Embryonic facial prominence (tissue), 1 donor: ENCODE data around the gene PLCL2.

ENCODE experiments used
- DNase-seq: peaks from one replicate; pipeline ENCODE4 v3.0.0-alpha.2; 2016; ENCODE audit errors: extremely low spot score

The PLCL2 gene

DNA sequence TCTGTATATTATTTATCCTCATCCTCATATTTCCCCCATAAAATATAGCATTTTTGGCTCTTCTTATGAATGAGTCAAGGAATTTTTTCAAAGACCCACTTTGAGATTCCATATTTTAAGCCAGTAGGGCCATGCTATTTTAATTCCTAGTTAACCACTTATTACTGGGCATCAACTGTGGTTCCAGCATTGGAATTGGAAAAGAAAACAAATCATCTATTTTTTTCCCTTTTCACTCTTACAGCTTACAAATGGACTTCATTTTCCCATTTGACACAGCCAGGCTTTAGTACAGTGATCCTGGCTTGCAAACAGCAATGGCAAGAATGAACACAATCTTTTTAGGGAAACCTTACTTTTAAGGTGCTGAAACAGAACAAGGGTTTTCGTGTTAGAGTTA, 19.4 kb upstream of the PLCL2 start:
- no peak for DNase-seq

DNA sequence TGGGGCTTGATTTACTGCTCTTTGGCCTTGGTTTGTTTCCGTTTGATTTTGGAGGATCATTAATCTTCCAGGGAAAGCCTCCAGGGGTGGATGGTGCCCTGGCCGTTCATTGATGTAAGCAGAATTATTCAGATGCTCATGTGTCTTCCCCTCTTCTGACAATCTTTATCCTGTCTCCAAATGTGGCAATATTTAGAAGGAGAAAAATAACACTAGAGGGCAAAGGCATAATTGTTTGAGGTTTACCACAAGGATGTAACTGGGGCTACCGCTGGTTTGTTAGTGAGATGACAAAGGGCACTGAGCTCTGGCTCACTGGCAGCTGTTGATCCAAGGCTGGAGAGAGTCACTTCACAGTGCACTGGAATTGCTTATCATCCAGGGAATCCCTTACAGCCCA, 18.2 kb upstream of the PLCL2 start:
- DNase-seq, result no peak

DNA sequence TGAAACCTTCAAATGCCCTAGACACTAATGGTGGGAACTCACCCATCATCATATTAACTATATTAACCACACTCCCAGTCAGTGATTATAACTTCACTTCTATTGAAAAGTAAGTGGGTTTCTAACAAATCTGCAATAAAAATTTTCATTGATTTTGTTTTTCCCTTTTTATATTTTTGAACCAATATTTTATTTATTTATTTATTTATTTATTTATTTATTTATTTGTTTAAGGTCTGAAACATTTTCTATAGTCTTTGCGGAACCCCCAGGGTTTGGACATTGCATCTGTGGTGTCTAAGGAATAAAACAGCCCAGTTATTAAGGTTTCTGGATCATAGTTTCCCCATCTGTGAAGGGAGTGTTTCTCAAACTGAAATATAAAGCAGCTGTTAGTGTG, 16.2 kb upstream of the PLCL2 start:
- DNase-seq, result no peak

DNA sequence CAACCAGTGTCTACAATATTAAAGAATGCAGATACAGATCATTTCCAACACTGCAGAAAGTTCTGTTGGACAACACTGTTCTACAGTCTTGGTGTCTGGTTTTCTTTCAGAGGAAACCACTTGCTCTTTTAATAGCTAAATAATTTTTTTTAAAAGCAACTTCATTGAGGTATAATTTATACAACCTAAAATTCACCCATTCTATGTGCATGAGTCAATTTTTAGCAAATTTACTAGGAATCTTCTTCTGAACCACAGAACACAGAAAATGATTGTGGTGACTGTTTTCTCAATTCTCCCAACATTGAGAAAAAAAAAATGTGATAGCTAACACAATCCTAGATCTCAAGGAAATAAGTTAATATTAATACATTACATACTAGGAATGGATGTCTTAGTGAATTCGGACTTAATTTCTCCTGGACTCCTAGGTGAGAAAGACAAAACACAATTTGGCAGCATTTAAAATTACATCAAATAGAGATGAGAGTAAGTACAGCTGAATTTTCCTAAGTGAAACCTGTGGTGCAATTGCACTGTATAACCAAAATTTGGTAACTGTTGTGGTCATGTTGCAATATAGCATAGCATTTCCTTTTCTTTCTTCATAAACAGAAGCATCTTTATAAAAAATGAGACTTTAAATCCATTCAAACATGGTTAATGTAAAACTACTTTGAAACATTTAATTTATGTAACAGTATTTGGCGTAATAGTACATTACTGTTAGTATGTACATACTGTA, 15.3 kb upstream of the PLCL2 start:
- DNase-seq, result no peak

DNA sequence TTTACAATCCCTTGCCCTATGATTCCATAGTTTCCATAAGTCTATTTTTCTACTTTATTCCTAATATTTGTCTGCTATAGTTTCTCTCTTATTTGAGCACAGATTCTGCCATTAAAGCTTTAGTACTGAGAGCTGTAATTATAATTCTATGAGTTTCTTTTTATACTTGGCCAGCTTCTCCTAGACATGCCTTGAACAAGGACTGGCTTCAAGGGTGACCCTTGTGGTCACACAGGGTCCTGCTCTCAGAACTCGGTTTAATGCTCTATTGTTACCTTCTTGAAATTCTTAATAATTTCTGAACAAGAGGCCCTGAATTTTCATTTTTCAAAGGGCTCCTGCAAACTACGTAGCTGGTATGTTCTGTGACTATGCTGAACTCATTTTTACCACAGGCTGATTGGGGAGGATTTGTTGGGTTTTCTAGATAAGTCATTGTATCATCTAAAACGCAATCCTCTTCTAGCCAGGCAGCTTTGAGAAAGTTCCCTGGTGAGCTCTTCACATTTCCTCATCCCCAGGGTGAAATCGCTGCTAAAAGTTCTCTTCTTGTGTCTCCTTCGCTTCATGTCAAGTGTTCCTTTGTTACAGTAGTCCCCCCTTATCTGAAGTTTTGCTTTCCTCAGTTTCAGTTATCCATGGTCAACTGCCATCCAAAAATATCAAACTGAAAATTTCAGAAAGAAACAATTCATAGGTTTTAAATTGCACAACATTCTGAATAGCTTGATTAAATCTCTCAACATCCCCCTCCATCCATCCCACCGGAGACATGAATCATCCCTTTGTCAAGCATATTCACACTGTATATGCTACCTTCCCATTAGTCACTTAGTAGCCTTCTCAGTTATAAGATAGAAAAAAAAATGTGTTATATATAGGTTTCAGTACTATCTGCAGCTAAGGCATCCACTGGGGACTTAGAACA, 12.6 kb upstream of the PLCL2 start:
- no peak for DNase-seq

DNA sequence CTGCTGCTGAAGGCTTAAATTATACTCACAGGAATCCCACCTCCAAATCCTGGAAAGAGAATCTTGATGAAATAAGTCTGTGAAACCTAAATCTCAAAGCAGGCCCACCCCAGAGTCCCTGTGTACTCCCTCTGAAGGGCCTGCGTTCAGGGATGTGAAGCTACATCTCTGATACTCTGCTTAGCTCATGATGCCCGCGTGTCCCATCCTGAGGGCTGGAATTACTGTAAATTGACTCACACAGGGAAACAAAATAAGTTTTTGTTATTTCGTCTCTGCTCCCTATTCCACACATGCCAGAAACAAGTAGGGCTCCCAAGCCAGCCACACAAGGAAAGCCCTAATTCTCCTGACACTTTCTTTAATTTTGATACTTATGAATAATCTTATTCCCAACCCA, 10.9 kb upstream of the PLCL2 start:
- DNase-seq, result no peak

DNA sequence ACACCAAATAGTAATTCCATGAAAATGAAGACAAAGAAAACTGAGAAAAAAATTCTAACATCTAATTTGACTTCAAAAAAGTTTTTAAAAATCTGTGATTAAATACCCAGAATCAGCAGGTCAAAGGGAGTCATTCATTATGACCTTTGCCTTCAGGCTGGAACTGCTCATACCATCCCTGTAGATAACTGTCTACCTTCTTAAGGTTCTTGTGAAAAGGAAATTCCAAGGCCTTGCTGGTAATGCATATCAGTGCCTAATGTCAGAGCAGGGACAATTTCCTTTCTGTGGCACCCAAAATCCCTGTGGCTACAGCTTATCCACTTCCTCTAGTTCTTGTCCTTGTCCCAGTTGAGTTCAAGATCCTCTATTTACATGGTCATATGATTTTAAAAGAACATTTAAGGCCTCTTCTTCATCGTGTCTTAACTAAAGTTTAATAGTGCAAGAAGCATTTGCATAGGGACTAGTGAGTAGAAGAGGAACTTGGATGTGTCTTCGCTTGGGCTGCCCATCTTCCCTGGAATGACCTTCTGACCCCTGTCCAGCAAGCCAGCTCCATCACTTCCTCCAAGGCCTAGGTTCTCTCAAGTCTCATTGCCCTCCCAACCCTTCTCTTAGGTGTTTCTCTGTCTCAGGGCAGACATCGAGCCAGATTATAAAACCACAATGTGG, 8.7 kb upstream of the PLCL2 start:
- no peak for DNase-seq

DNA sequence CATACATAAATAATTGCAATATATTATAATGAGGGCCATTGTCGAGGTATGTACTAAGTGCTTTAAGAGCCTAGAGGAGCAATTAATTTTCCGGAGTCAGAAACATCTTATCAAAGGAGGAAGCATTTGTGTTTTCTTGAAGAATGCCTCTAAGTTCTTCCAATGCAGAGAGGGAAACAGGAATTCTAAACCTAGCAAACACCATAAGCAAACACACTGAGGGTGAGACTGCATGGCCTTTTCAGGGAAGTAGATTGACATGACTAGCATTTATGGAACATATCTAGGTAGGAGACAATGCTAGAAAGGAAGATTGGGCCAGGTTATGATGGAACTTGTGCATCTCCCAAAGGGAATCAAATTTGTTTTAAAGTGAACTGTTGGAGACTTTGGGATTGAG, 7.2 kb upstream of the PLCL2 start:
- DNase-seq, result no peak

DNA sequence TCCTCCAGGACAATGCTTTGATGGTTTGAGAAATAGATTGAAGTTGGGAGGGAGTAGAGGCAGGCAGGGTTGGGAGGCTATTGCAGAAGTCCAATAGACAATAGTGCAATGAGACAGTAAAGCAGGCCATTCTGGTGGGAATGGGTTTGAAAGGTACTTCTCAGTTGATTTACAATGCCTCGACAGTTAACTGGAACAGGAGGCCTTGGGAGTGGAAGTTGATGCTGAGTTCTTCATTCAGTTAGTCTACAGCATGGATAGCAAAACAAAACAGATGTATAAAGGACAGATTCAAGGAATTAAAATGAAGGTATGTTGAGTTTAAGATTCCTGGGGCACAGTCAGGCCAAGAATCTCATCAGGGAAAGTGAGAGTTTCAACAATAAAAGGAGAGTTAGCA, 6.8 kb upstream of the PLCL2 start:
- DNase-seq, result no peak

DNA sequence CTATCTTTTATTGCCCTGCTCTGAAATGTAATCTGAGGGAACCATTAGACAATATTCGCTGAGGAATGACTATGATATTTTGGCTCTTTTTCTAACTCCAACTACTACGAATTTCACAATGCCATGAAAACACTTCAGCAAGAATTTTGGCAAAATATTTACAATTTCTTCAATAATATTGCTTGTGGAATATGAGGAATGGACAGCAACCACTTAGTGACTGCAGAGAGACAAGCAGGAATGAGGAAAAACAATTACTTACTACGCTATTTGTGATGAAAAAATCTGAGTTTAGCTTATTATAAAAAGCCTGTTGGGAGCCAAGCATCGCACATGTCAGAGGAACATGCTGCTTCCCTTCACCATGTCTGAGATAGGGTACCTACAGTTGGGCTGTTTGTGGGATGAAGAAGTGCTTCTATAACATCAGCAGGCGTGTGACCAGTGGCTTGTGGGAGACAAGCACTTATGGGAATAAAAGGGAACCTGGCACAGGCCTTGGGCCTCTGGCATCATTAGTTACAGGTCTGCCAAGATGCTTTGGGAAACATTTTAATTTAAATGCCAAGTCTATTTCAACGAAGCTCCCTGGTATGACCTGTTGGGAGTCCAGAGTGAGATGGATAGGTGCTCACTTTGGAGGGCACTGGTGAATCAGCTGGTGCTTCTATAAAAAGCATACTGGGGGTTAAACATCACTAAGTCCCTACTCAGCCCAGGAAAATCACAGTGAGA, 2.7 kb upstream of the PLCL2 start:
- DNase-seq, result no peak

DNA sequence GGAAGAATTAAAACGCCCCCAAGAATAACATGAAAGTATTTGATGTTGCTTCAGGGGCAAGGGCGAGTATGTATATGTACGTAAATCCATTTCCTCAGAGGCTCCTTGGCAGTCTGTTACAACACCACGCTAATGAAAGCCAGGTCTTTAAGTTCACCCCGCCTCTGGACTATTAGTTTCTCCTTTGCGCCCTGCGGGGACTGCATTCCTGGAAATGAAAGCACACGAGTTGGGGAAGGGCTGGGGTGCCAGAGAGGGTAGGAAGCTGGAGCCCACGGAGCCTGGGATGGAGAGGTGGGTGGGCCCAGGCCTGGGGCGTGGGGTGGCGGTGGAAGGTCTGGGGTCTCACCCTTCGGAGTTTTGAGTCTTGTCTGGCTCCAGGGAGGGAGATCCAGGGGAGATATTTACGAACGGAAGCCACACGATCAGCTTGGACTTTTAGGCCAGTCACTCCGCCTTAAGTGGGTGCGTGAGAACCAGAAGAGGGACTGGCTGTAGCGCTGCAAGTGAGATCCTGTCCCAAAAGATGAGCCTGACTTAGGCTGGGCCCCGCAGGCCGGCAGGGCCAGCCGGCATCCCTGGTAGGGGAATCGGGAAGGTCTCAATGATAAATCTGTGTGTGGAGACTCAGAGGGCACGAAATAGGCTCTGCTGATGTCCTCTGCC, 1.6 kb upstream of the PLCL2 start:
- peak; percentile 66 for DNase-seq

DNA sequence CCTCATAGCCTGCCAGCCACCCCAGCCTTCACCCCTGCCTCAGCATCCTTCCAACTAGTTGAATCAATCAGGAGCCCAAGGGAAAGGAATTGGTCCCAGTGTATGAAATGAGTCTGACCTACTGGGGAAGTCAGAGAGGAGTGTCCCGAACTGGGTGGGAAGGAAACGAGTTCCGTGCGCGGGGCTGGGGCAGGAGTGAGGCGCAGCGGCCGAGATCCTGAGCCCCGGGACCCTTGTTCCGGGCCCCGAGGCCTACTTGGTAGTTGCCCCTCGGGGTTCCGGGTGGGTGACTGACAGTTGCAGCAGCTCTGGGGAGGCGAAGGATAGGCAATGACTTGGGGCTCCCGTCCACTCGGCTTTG, 1.1 kb upstream of the PLCL2 start:
- DNase-seq, result no peak

DNA sequence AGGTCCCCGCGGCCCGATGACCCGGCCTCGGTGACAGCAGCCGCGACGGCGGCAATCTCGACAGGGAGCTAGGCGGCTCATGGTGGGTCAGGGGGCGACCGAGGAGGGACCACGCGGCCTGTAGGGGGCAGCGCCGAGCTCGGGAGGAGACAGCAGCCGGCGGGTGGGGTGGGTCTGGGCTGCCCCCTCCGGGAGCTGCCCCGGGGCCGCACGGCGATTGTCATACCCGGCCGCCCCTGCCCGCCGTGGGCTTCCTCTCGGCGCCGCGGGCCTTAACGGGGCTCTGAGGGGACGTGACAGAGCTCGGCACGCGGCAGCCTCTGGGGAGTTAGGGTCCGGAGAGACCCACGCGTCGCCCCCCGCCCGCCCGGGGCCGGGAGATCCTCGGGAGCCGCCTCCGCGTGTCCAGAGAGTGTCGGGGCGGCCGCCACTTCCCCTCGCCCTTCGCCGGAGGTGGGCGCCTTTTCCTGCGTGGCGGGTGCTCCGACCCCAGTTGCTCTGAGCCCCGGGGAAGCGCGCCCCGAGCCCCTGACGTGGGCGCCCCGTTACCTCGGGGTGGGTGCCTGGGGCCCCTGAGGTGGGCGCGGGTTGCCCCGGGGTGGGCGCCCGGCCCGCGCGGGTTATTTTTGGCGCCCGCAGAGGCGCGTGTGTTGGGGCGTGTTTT, 539 bp upstream of the PLCL2 start:
- peak; percentile 37 for DNase-seq

DNA sequence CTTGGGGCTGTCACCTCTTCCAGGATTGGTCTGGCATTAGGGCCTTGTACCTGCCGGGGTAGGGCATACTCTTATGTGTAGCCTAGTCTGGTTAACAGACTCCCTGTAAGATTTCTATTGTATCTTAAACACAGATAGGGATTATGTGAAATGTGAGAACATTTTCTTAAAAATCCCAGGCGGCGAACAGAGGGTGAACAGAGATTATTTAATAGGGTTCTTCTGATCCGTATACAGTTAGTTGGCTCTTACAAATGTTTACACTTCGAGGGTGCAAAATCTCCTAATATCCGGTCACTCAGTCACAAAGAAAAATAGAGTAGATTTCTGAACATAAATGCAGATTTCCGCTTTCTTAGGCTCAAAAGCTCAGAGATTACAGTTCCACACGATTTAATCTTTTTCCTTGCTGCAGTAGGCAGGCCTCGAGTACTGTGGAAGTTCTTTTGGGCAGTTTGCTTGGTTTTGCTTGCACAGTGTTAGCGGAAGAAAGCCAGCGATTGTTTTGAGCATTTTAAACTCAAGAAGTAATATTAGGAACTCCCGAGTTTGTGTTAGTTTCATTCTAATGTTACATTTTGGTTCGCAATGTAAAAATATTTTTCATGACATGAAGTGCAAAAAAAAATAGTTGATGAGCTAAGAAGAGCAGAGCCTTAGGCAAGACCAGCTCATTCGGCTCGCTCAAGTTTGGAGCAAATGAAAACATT, 993 bp downstream of the PLCL2 start:
- no peak for DNase-seq

DNA sequence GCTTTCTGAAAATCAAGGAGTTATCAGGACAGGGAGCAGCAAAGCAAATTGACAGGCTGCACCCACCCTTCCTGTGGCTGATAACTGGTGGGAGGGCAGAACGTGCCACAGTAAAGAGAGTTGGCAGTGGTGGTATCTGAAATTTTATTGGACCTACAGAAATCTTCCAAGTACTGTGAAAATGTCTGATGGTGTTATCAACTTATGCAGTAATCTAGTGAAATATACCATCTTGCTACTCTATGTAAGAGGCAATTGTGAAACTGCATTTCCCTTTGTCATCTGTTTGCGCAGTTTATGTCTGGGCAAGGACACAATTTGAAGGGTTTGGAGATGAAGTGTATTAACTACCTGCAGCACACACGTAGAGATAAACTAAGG, 1.5 kb downstream of the PLCL2 start:
- no peak for DNase-seq

DNA sequence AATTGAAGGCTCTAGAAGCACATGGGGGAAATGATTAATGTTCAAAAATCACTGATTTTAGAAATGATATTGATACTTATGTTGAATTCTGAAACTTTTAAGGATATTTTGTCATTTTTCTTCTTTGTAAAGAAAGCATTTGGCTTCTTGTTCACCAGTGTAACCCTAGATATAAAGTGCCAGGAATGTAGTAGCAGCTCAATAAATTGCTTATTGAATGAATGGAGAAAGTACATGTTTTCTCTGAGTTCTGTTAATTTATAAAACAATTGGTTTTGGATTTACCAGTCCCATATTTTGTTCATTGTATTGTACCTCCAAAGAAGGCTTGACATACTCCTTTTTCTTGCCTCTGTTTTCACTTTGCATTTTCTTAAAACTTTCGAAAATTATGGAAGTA, 2.4 kb downstream of the PLCL2 start:
- no peak for DNase-seq

DNA sequence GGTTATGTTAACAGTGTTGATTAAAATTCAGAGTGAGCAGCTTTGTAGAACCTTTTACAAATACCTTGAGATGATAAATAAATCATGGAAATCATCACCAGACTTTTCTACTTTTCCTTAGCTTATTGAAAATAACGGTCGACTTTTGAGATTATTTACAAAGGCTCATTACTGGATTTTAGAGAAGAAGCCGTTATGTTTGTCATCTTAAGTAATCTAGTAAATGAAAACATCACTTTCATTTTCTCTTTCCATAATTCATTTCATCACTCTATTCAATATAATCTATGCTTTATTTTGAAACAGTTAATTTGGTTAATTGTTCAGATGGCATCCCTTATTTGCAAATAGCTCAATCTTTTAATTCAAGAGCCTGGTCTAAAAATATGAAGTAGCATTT, 3.6 kb downstream of the PLCL2 start:
- no peak for DNase-seq

DNA sequence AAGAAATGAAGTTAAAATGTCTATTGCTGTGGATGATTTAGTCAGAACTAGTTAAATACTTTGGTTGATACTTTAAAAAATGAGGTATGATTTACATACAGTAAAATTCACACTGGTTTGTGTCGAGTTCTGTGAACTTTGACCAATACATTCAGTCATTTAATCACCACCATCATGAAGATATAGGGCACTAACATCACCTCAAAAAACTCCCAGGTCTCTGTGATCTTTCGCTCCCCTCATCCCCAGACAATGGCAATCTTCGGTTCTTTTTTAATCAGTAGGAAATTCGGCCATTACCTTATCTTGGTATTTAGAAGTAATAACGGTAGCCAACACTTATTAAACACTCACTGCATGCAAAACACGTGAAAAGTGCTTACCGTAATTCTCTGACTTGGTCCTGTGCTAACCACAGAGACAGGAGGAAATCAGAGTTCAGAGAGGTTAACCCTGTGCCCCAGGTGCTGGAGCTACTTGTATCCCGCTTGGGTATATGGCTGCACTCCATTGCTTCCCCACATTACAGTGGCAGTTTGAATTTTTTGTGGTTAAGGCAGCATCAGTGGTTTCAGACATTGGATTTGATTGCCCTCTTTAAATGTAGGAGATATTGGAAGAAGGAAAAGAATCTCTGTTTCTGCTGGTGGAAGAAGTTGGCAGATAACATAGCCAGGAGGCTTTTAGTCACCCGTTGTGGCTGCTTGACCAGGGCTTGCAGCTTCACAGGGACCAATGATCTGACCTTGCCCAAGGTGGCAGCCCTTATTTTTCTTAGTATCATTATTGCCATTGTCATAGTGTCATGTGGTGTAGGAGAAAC, 4.2 kb downstream of the PLCL2 start:
- DNase-seq, result no peak

DNA sequence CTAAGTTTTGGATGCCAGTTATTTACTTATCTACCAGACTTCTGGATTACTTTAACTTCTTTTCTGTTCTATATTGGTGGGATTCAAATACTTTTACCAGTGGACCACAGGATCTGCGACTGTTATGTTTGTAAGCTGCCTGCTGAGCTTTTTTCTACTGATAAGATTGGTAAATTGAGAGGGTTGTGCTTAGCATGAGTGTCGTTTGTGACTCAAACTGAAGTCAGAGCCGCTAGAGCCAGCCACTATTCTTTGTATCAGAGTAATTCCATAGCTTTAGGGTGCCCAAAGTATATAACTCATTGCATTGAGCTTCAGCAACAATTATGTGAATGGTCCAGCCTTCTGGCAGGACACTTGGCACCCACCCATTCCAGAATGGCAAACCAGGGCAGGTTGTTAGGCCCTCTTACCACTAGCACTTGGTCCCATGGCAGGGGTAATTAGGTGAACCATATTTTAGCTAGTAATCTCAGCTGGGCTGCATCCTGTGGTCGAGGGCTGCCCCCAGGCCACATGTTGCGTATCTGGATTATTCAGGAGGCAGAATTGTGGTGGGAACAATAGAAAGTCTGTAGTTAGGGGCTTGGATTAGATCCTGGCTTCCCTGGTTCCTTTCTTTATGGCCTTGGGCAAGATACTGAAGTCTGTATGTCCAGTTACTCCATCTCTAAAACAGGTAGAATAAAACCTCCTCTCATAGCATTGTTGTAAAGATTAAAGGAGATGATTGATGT, 6.0 kb downstream of the PLCL2 start:
- no peak for DNase-seq
